NCI-H1436 (cell line): ENCODE results near the gene SBNO2.

Source experiments
- DNase-seq: peaks from one replicate; lab custom pipeline; 2025; lab: John Stamatoyannopoulos, UW

The SBNO2 gene

DNA sequence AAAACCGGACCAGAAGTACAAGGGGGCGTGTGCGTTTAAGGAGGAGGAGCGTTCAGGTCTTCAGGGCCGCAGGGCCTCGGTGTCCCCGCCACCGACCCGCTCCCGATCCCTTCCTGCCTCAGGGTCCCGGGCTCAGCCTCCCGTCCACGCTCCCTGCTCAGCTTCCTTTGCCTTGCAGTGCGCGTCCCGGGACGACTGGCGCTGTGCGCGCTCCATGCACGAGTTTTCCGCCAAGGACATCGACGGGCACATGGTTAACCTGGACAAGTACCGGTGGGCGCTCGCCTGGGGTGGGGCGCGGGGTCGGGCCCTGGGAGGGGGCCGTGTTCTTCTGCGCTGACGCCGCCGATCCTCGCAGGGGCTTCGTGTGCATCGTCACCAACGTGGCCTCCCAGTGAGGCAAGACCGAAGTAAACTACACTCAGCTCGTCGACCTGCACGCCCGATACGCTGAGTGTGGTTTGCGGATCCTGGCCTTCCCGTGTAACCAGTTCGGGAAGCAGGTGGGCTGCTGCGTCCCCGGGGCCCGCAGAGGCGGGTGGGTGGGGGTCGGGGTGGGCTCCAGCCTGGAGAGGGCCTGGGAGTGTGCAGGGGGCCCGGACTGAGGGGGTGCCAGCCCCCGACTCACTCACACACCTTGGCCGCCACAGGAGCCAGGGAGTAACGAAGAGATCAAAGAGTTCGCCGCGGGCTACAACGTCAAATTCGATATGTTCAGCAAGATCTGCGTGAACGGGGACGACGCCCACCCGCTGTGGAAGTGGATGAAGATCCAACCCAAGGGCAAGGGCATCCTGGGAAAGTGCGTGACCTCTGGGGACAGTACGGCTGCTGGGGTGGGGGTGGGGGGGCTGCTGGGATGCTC, 68.8 kb downstream of the SBNO2 start:
- DNase-seq = no peak

DNA sequence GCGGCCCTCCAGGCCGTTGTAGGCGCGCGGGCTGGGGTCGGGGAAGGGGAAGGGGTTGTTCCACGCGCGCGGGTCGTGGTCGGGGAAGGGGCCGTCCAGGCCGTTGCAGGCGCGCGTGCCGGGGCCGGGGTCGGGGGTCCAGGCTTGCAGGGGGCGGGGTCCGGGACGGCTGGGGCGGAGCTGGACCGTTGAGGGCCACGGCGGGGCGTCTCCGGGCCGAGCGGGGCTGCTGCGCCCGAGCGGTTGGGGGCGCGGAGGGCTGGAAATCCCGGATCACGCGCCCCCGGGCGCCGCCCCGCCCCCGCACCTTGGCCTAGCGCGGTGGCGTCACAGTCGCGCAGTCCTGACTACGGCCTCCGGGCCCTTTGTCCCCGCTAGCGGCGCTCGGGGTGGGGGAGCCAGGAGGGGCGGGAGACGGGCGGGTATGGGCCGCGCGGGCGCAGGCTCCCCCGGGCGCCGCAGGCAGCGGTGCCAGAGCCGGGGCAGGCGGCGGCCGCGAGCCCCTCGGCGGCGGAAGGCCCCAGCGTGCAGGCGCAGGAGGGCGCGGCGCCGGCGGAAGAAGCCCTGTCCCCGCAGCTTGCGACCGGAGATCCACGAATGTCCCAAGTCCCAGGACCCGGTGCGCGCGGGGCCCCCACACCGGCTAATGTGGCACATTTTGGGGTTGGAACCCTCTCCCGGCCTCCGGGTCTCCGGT, 69.6 kb downstream of the SBNO2 start:
- DNase-seq = peak; percentile 53

DNA sequence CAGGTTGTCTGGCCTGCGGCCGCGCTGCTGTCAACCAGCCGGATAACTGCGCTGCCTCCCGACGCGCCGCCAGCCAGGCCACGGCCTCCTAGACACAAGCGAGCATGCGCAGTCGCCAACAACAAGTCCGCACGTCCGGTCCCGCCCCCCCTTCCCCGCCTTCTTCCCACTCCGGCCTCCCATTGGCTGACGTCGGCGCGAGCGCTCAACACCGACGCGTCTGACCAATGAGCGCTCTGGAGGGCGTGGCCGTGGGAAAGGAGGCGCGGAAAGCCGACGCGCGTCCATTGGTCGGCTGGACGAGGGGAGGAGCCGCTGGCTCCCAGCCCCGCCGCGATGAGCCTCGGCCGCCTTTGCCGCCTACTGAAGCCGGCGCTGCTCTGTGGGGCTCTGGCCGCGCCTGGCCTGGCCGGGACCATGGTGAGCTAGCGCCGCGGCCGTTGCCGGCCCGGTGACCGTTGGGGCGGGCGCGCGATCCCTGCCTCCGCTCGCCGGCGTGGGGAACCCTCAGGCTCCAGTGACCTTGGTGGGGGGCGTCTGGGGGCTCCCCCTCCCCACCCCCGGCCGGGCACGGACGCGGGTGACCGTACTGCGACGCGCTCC, 70.3 kb downstream of the SBNO2 start, which contains the start of gene GPX4:
Gene GPX4, plus strand, starts transcription at position 287 of the 603 bp plus-strand sequence. Its CDS starts 50 bp downstream, at position 337.
- DNase-seq = peak; percentile 99

DNA sequence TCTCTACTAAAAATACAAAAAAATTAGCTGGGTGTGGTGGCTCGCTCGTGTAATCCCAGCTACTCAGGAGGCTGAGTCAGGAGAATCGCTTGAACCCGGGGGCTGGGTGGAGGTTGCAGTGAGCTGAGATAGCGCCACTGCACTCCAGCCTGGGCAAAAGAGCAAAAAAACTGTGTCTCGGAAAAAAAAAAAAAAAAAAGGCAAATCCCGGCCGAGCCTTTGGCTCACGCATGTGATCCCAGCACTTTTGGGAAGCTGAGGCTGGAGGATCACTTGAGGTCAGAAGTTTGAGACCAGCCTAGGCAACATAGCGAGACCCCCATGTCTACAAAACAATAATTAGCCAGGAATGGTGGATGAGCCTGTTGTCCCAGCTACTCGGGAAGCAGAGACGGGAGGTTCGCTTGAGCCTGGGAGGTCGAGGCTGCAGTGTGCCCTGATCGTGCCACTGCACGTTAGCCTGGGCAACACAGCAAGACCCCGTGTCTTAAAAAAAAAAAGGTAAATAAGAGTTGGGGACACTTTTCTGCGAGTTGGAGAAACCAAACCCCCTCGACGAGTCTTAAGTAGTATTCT, 70.8 kb downstream of the SBNO2 start:
- DNase-seq = no peak

DNA sequence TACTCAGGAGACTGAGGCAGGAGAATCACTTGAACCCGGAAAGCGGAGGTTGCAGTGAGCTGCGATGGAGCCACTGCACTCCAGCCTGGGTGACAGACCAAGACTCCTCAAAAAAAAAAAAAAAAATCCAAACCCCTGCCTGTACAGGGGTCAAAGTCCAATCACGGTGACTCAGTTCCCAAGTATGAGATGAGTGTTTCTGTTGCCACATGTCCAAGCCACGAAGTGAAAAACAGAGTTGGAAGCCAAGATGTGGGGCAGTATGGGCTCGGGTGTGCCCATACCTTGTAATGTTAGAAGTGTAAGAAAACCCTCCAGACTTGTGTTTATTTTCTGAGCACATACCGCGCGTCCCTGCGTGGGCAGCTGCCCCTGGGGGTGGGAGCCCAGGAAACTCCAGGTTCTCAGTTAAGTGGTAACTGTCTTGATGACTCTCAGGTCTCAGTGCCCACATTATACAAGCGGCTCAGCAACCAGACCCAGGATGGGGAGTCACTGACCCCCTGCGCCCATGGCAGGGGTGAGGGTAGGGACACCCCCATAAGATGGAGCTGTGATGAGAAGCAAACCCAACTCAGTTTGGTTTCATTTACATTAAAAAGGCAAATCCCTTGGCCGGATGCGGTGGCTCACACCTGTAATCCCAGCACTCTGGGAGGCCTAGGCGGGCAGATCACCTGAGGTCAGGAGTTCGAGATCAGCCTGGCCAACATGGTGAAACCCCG, 71.5 kb downstream of the SBNO2 start:
- no peak for DNase-seq

DNA sequence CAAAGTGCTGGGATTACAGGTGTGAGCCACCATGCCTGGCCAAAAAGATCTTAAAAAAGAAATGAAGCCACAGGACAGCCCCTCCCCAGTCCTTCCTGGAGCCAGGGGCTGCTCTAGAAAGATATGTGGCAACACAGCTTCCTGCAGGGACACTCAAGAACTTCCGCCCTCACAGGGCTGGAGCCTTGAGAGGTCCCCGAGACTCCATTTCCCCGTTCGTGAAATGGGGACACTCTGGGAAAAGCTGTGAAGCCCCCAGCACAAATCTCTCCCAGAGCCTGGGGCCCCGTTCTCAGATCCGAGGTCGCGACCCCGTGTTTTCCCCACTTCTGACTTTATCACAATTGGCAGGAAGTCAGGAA, 72.8 kb downstream of the SBNO2 start:
- DNase-seq = no peak

DNA sequence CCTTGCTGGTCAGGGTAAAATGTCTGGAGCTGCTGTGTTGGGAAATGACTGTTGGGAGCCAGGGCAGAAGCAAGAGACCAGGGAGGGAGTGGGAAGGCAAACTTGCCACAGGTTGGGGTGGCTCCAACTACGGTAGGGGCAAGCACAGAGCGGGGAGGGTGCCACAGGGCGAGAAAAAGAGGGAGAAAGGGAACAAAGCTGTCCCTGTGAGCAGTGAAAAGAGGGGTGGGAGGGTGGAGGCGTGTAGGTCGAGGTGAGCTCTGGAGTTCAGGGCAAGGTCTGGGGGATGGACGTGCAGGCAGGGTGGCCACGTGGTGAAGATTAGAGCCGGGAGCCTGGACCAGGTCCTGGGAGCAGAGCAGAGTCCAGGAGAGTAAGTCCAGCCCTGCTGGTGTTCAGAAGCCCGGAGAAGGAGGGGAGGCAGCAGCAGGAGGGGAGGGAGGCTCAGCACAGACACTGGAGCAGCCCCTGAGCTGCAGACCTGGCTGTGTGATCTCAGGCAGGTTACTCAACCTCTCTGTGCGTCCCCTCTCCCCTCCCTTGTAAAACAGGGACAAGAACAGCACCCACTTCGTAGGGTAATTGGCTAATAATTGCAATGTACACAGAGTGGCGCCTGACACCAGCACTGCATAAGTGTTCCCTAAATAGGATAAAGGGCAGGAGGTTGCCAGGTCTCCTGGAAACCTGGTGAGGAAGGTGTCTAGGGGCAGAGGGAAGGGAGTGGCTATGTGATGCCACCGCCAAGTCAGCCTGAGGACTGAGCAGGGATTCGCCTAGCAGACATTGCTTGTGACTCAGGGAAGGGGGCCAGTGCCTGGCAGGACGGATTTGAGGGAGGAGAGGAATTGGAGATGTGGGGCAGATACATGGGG, 75.7 kb downstream of the SBNO2 start:
- peak; percentile 38 for DNase-seq

DNA sequence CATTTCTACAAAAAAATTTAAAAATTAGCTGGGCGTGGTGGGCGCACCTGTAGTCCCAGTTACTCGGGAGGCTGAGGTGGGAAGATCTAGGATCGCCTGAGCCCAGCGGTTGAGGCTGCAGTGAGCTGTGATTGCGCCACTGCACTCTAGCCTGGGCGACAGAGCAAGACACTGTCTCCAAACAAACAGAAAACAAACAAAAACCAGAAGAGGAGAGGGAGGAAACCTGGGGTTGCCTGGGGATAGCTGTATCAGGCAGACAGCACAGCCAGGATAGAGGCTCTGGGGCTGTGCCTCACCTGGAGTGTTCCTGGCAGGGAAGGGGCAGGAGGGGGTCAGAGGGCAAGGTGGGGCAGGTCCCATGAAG, 76.3 kb downstream of the SBNO2 start:
- no peak for DNase-seq

DNA sequence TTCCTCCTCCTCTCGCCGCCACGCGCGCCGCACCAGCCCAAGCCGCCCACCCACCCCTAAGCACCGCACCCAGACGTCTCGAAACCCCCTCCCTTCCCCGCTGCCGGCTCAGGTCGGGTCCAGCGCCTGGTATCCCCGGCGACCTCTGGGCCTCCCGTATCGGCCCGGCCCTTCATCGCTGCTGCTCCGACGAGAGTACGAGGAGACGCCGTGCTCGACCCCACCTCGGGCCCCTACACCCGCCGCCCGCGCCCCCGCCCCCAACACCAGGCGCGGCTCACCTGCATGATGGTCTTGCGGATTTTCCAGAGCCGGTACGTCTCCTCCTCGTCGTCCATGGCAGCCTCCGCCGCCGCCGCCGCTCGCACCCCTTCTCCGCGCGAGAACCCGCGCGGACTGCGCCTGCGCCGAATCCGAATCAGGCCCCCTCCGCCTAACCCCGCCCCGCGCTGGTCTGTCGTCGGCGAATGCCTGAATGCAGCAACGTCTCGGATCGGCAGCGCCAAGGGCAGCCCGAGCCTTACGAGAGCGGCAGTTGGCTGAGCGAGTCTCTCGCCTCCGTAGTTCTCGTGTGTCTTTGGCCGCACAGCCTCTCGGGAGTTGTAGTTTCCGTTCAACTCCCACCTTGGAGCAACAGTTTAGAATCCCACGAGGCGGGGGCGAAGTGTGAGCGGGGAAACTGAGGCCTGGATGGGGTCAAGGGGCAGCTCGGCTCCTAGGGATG, 78.9 kb downstream of the SBNO2 start, which contains the start of gene POLR2E:
Gene POLR2E, minus strand, starts transcription at position 398 of the 724 bp plus-strand sequence. Its CDS starts 60 bp downstream, at position 338.
- peak; percentile 98 for DNase-seq

DNA sequence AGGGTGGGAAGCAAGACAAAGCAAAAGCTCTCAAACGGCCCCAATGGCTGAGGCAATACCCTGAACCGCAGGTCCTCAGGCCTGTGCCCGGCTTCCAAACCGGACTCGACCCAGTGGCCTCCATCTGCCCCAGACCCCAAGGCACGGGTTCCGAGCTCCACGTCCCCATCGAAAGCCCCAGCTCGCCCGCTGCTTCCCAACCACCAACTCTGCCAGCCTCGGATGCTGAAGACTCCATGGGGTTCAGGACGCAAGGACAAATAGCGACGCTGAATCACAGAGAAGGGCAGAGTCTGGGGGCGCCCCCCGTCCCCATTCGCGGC, 79.5 kb downstream of the SBNO2 start:
- no peak for DNase-seq

DNA sequence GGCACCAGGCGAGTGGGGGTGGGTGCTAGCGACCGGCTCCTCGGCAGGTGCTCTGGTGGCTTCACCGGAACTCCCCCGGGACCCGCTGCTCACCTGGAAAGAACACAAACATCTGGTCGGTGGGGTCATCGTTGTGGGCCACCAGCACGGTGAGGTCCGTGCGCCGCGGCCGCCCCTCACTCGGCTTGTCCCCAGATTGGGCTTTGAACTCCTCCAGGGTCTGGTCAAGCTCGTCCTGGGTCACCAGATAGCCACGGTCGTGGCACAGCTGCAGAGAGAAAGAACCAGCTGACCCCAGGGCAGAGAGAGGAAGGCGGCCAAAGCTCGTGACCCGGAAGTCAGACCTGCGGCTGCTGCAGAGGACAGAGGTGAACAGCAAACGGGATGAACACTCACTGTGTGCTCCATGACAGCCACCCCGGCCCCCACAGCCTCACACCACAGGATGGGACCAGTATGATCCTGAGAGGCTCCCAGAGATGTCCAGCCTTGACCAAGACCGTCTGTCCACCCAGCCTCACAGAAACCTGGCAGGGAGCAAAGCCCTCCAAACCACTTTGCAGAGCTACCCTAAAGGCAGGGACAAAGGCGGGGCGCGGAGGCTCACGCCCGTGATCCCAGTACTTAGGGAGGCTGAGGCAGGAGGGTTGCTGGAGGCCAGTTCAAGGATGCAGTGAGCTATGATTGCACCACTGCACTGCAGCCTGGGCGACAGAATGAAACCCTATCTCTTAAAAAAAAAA, 80.1 kb downstream of the SBNO2 start:
- no peak for DNase-seq

DNA sequence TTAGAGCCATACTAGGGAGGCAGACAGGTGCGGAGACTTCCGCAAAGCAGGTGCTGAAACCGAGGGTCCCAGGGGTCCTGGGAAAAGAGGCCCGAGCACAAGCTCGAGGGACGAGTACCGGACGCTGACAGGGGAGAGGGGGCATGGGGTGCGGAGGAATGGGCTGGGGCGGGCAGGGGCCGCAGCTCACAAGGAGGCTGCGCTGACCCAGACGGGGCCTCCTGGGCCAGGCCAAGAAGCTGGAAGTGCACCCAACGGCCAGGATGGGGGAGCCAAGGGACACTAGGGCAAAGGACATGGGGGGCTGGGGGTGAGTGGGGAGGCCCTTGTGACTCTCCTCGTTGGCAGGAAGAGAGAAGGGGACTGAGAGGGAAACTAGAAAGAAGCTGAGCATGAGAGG, 80.7 kb downstream of the SBNO2 start:
- DNase-seq = no peak

DNA sequence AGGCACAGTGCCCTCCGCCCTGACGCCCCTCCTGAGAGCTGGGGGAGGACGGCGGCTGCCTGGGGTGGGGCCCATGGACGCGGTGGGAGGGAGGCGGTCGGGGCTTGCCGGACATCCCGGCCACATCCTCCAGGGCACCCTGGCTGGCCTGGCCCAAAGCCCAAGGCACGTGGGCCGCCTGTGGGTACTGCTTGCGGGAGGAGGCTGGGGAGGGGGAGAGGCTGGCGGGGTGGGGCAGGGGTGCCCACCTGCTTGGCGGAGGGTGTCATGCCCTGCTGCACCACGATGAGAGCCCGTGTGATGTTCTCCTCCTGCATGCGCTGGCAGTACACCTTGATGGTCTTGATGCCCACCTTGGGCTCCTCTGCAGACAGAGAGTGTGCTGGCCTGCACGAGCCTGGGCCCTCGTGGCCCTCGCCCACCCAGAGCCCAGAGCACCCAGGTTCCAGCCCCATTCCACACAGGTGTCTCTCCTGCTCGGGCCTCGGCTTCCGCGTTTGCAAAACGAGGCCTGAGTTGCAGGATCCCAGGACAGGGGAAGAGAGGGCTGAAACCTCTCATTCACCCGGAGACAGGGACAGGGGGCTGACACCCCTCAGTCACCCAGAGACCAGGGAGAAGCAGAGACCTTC, 82.4 kb downstream of the SBNO2 start:
- DNase-seq = no peak

DNA sequence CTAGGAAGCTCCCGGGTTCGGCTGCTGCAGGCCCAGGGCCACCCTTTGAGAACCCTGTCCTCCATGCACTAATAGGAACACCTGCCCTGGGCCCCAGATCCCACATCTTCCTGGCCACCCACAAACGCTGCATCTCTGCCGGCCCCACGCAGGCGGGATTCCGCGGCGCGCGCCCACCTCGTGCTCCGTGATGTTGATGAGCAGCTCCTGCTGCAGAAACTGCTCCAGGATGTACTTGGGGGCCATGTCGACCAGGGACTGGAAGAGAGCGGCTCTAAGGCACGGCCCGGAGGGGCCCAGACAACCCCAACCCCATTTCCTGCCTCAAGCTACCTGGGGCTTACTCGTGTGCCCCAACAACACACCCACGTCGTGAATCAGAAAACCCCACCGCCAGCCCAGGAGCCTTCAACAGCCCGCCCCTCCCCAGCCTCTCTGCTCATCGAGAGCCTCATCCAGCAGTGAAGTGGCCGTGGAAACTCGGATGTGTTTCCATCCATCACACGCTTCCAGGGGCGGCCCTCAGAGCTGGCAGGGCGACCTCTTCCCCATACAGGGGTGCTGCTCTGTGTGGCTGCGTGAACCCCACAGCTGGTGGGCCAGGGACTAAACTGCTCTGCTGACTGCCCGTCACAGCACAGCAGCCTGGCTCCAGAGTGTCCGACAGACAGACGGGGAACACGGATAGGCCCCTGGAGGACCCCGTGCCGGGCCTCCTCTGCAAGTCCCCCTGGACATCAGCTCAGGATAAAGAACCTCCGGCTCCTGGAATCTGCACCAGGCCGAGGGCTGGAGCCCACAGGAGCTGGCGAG, 83.1 kb downstream of the SBNO2 start:
- no peak for DNase-seq

DNA sequence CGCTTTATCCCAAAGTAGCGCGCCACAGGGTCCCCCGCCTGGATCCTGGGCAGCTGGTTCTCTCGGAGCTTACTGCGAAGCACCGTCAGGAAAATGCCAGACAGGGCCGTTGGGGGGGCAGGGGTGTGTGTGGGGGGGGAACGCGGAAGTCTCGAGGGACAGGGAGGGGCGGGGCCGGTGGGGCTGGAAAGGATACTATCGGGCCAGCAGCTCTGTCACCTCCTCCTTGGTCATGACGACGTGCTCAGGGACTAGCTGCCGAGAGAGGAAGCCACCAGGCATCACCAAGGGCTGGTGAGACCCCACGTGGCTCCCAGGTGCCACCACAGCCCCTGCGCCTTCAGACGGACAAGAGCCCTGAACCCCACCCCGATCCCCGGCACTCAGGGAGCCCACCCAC, 84.2 kb downstream of the SBNO2 start:
- no peak for DNase-seq

DNA sequence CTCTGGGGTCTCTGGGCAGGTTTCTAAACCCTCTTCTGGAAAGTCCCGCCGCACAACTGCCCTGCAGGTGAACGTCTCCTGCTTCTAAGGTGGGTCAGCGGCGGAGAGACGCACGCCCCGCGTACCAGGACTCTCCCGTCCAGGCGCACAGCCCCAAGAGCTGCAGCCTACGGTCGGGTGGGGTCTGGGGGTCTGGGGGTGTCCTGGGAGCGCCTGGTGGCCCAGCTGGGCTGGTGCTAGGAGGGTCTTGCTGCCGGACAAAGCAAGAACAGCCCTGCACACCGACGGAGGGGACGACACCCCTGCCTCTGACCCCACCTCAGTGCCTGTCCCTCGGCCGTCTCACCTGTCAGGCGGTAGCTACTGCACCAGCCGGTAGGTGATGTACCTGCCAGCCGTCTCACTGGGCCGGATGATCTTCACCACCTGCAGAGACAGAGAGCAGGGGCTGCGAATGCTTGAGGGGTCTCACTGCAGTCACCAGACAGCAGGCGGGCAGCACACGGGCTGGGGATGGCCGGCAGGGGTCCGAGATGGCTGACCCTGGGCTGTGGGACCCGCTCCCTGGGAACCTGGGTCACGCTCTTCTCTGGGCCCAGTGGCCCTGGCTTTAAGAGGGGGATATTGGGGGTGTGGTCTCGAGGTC, 84.8 kb downstream of the SBNO2 start:
- DNase-seq = no peak

DNA sequence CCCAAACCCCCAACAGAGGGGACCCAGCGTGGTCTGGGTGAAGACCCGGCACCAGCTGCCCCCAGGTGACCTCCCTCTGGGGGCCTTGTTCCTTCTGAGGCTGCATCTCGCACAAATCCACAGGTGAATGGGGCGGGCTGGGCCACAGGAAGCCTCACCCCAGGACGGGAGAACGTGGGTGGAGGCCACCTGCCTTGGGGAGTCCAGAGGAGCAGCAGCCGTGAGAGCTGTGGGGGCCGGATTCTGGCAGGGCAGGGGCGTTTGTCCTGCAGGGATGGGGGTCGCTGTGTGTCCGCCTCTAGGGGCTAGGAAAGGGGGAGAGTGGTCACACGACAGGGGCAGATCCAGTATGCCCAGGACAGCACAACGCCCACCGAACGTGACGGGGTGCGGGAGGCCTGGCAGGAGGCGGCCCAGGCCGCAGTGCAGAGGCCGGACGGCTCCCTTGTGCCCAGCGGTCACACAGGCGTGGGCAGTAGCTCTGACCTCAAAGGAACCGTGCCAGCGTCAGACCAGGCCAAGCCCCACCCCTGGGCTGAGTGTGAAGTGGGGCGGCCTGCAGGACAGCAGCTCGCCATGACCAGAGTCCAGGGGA, 85.6 kb downstream of the SBNO2 start:
- no peak for DNase-seq
